GM21360 (cell line): Measurements from ENCODE around the gene DNAJB2.
"Not testable (repeated sequence)": the region's sequence is repeated elsewhere in the genome, so short reads cannot be mapped to it uniquely, and the experiment has no call there.

Source experiments
- ATAC-seq: cut with Tn5 transposase; IDR thresholded peaks from one replicate; pipeline ENCODE4 v1.9.1; 2021; ENCODE audit warnings: mild to moderate bottlenecking, moderate library complexity; ENCODE audit not compliant: unreplicated experiment

Gene DNAJB2

DNA sequence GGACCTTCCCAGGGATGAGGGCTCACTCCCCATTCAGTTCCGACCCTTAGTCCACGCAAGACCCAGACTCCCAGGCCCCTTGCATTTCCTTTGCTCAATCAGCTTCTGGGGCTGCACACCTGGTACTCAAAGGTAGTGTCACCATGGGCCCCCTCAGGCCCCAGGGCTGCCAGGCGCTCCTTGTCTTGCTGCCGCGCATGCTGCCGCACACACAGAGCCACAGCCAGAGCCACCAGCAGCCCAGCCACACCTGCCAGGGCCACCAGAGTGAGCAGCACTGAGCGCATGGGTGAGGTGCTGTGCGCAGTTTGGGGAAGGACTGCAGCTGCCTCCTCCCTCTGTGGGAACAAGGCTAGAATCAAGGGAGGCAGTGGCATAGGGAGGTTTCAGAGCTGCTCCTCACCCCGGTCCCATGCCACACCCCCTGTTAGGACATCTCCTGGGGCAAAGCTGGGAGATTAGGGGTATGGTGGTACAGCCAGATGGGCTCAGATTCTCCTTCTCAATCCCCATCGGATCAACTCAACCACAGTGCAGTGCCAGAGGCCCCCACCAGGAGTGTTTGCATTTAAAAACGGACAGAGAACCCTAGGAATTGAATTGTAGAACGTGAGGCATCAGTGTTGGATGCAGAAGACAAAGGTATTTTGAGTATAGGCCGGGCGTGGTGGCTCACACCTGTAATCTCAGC, 18.7 kb downstream of the DNAJB2 start:
- ATAC-seq, result no peak

GRCh38 chr2:219298759-219299371, 19.7 kb downstream of the DNAJB2 start:
- ATAC-seq, result peak; percentile 61

DNA sequence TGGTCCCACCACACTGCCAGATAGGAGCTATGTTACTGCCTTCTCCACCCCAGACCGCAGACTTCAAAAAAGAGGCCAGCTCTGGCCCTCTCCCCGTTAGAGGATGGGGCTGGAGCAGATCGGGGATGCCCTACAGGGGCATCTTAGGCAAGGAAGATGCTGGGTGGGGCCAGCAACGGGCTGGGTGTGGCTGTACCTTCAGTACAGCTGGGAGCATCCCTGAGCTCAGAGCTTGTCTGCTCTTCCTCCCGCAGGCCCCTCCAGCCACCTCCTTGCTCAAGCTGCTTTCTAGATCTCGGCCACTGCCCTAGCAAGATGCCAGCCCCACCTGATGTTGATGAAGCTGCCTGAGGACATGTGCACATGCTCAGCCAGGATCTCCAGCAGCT, 20.2 kb downstream of the DNAJB2 start:
- ATAC-seq, result no peak

- no peak for ATAC-seq
These were observed 20.9 kb downstream of the DNAJB2 start for GRCh38 chr2:219300022-219300421.

- ATAC-seq, result no peak
These were observed 23.3 kb downstream of the DNAJB2 start for GRCh38 chr2:219302412-219302968.

- ATAC-seq, result no peak
These were observed 25.1 kb downstream of the DNAJB2 start for GRCh38 chr2:219304223-219304622.

- ATAC-seq, result no peak
These were observed 26.9 kb downstream of the DNAJB2 start for GRCh38 chr2:219306047-219306446.

DNA sequence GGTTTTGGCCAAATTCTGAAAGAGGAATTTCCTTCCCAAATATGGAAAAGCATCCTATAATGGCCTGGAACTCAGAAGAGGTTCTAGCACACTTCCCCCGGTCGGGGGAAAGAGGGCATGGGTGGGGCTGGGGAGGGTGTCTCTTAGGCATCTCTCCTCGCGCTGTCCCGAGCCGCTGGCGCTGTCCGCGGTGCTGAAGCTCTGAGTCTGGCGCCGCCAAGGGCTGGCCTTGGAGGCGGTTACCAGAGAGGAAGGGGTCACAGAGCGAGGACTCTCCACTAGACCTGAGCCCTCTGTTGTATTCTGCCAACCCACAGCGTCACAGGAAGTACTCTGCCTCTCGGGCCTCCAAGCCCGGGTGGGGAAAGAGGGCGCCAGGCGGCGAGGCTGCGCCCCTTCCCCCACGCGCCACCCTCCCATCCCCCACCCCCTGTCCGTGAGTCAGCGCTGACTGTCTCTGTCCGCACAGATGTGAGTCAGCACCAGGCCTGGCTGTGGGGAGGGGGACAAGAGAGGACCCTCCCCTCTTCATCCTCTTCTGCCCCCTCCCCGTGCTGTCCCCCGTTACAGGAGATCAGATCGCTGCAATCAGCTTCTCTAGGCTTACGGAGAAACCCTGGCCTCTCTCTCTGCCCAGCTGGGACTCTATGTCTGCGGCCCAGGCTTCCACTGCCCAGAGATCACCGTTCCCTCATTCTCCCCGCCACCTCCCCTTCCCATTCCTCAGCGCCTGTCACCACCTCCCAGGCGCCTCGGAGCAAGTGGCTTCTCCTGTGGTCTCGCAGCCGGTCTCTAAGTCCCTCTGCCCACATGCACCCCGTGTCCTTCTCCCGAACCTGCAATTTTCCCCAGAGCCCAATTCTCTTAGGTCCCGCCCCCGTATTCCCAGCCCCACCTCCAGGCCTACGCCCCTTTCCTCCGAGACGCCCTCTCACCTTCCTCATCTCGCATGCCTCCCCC, 29.3 kb downstream of the DNAJB2 start:
- ATAC-seq, result no peak

- ATAC-seq, result no peak
These were observed 30.1 kb downstream of the DNAJB2 start, which contains the start of gene PTPRN for GRCh38 chr2:219309278-219309677. Gene PTPRN, minus strand, starts transcription at chr2:219309401. Its CDS starts 69 bp downstream, at chr2:219309332.

DNA sequence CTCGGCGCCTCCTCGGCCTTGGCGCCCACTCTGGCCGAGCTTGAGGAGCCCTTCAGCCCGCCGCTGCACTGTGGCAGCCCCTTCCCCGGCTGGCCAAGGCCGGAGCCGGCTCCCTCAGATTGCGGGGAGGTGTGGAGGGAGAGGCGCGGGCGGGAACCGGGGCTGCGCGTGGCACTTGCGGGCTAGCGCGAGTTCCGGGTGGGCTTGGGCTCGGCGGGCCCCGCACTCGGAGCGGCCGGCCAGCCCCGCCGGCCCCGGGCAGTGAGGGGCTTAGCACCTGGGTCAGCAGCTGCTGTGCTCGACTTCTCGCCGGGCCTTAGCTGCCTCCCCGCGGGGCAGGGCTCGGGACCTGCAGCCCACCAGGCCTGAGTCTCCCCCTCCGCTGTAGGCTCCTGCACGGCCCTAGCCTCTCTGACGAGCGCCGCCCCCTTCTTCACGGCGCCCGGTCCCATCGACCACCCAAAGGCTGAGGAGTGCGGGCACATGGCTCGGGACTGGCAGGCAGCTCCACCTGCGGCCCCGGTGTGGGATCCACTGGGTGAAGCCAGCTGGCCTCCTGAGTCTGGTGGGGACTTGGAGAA, 33.6 kb downstream of the DNAJB2 start:
- not testable (repeated sequence) for ATAC-seq

DNA sequence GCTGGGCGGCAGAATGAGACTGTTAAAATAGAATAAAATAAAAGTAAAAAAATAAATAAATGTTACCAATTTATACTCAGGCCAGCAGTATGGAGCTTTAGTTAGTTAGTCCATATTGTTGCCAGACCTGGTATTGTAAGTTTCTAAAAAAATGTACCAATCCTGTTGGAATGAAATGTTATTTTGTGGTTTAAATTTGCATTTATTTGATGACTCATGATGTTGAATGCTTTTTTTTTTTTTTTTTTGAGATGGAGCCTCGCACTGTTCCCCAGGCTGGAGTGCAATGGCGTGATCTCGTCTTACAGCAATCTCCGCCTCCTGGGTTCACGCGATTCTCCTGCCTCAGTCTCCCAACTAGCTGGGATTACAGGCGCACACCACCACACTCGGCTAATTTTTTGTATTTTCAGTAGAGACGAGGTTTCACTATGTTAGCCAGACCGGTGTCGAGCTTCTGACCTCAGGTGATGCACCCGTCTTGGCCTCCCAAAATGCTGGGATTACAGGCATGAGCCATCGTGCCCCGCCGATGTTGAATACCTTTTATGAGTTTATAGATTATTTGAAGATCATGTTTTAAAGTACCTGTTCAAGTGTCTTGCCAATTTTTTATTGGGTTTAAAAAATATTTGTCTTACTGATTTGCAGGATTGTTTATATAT, 35.8 kb downstream of the DNAJB2 start:
- no peak for ATAC-seq

DNA sequence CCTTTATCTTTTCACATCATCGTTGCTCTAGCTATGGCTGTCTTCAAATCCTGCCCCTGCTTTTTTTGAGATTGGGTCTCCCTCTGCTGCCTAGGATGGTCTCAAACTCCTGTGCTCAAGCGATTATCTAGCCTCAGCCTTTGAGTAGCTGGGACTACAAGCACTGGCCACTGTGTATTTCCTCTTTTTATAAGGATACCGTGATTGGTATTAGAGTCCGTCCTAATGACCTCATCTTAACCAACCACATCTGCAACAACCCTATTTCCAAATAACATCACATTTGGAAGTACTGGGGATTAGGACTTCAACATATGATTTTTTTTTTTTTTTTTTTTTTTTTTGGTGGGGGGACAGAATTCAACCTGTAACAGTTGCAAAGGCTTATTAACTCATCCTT, 44.3 kb downstream of the DNAJB2 start:
- no peak for ATAC-seq

GRCh38 chr2:219325136-219325535, 46.0 kb downstream of the DNAJB2 start:
- no peak for ATAC-seq

GRCh38 chr2:219325657-219326315, 46.6 kb downstream of the DNAJB2 start:
- no peak for ATAC-seq

DNA sequence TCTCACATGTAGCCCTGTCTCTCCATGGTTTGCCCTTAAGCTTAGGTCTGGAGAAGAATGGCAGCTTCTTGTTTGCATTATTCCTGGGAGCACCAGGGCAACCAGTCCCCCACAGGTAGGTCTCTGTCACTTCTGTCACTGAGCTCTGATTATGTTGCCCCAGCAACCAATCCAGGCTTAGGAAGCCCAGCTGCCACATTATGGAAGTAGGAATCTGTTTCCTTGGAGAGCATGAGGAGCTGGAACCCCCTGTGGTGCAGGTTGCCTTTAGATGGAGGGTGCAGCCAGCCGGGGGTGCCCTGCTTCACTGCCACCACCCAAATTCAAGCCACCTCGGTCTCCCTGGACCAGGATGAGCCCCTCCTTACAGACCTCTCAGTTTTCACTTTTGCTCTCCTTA, 48.6 kb downstream of the DNAJB2 start:
- ATAC-seq, result no peak

DNA sequence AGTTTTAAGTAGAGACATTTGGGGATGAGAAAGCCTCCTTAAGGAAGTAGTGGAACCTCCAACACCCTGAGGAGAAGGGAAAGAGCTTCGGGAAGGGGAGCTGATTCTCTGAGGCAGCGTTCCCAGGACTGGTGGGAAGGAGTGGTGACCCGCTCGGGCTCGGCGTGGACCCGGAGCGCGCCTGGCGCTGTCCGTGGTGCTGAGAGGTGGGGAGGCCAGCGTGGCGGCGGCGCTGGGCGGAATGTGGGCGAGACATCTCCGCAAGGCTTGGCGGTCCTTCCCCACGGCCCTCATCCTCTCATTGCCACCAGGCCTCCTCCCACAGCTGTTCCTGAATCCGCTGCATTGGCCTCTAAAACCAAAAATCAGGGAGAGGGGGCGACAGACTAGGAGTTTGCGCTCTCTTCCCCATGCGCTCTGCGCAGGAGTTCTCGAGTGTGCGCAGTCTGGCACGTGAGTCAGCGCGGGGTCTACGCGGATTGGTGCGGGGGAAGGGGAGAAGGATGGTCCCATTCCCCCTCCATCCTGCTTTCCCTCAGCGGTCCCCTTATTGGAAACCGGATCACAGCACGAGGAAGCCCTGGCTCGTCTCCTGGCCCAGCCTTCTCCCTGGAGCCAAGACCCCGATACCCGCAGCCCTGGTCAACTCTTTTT, 52.5 kb downstream of the DNAJB2 start:
- ATAC-seq, result no peak

DNA sequence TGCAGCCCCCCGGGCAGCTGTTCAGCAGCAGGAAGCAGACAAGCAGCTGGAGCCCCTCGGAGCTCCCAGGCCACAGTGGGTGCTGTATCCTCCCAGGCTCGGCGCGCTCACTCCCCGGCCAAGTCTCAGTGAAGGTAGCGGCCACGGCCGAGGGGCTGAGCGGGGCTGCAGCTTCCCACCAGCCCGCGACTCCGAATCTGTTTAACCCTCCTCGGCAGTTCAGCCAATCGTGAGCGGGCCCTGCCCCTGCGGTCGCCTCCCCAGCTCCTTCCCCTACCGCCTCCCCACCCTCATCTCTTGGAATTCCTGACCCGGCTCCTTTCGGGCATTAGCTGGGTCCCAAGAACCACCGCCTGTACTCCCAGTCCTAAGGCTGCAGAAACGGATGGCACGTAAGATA, 53.4 kb downstream of the DNAJB2 start, which contains the start of gene RESP18:
TSS of gene RESP18 (minus strand) at position 203 of the 400 bp plus-strand sequence.
- no peak for ATAC-seq

DNA sequence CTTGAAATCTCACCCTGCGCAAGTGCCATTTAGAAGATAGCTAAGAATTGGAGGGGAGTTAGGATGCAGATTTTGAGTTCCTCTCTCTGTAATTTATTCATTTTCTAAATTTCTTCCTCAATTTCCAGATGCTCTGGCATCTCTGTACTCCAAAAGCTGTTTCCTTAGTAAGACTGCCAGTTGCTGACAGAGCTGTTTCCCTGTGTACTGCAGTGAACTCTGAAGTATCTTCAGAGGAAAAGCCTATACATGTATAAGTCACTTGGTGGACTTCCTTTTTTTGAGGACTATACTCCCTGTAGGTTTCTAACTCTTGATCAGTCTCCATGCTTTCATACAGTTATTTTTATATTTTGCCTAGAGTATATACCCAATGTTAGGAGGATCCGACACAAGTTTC, 54.9 kb downstream of the DNAJB2 start:
- no peak for ATAC-seq

DNA sequence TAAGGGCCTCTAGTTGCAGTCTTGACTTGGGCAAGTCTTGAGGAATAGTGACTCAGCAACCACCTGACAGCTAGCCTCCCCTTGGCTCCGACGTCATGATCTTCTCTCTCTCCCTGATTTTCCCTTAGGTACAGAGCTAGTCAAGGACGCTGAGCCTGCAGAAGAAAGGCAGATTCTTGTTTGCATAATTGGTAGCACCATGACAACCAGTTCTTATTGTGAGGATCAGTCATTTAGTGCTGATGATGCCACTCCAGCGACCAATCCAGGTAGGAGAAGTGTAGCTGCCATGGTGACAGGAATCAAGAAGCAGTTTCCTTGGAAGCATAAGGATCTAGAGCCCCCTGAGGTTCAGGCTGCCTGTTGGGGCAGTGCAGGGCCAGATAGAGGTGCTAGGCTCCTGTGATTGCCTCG, 56.2 kb downstream of the DNAJB2 start:
- ATAC-seq, result no peak
